Measurements from ENCODE around the gene MACC1. TPM values are rescaled to one million over a fixed set of nuclear protein-coding genes. Genes with fewer than 3 reads are reported as not detected.

MACC1 gene
- total RNA-seq, 2 experiments from 2014 or later = 0.18 to 0.20 TPM

DNA sequence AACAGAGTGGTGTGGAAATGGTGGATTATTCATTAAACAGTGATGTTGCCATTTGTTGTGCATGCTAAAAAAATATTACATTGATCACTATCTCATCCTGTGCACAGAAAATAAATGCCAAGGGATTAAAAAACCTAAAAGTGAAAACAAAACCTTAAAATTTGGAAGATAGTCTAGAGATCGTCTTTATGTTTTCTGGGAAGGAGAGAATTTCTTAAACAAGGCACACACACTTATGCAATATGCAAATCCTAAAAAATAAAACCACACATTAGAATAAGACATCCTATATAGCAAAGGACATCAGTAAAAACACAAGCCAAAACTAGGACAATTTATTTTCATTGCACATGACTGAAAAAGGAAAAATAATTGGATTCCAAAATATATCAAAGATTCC is 54.5 kb downstream of the MACC1 start:
- no peaks in the 10 kb centered on the region for H3K27me3 Mint-ChIP-seq
- H3K27ac Mint-ChIP-seq = no peak overlapping the region
- no peak for DNase-seq
- H3K4me1 Mint-ChIP-seq = no peaks in the 10 kb centered on the region
- no peaks in the 10 kb centered on the region for H3K9me3 Mint-ChIP-seq
- ChIA-PET POLR2A (no interaction called here), CTCF (no interaction called here)
- no peak overlapping the region for H3K4me3 Mint-ChIP-seq
- H3K36me3 Mint-ChIP-seq (ENCODE audit: low read depth) = no peaks in the 10 kb centered on the region

GRCh38 chr7:20159226-20159747 is 57.9 kb downstream of the MACC1 start:
- H3K27me3 Mint-ChIP-seq = no peaks in the 10 kb centered on the region
- H3K4me3 Mint-ChIP-seq = no peak overlapping the region
- H3K27ac Mint-ChIP-seq = no peak overlapping the region
- no peaks in the 10 kb centered on the region for H3K9me3 Mint-ChIP-seq
- CTCF ChIA-PET = no interaction called here
- POLR2A ChIA-PET = no interaction called here
- H3K36me3 Mint-ChIP-seq (ENCODE audit: low read depth) = no peaks in the 10 kb centered on the region
- H3K4me1 Mint-ChIP-seq = no peaks in the 10 kb centered on the region
- DNase-seq = no peak

DNA sequence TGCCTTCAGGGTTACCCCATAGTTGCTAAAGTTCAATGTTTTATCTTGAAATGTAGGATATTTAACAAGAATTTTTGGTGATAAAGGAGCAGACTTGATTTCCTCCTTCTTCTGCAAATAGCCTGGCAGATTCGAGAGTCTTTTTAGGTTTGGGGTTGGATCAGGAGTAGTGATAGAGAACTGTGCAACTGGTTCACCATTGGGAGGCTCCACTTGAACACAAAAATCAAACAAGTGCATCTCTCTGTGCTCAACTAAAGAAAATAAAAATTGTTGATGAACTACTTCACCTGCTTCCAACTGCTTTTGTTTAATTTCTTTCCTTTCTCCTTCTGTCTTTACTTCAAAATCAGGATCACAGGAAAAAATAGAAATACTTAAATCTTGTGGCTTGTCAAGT is 58.5 kb downstream of the MACC1 start:
- no peak overlapping the region for H3K4me3 Mint-ChIP-seq
- no peaks in the 10 kb centered on the region for H3K9me3 Mint-ChIP-seq
- H3K36me3 Mint-ChIP-seq (ENCODE audit: low read depth) = no peaks in the 10 kb centered on the region
- no peak overlapping the region for H3K27ac Mint-ChIP-seq
- ChIA-PET CTCF (no interaction called here), POLR2A (no interaction called here)
- no peaks in the 10 kb centered on the region for H3K4me1 Mint-ChIP-seq
- DNase-seq = no peak
- H3K27me3 Mint-ChIP-seq = no peaks in the 10 kb centered on the region

DNA sequence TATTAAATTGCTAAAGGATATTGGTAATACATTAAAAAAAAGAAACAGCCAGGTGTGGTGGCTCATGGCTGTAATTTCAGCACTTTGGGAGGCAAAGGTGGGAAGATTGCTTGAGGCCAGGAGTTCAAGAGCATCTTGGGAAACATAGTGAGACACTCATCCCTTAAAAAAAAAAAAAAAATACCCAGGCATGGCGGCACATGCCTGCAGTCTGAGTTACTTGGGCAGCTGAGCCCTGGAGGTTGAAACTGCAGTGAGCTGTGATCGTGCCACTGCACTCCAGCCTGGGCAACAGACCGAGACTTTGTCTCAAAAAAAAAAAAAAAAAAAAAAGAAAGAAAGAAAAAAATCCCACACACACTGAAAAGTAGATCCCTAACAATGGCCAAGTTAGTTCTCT is 59.7 kb downstream of the MACC1 start:
- ChIA-PET CTCF (no interaction called here), POLR2A (no interaction called here)
- no peak for DNase-seq
- Mint-ChIP-seq H3K36me3 (ENCODE audit: low read depth) (no peaks in the 10 kb centered on the region), H3K4me1 (no peaks in the 10 kb centered on the region), H3K4me3 (no peak overlapping the region), H3K27me3 (no peaks in the 10 kb centered on the region), H3K9me3 (no peaks in the 10 kb centered on the region), H3K27ac (no peak overlapping the region)

DNA sequence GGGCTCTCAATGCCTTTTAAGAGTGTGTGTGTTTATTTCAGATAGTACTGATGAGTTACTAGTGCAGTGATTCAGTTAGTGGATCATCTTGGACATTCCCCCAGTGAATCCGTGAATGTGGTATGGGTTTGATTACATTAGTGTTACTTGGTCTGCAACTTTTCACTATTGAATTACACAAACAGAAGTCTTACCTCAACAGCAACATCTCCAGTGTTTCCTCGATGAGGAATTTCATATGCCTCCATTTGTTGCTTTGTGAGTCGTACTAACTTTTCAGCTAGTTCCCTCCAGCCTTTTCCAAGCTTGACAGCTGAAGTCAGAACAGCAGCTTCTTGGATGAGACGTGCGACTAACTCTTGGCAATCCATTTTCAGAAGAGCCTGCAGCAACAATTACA is 63.2 kb downstream of the MACC1 start:
- Mint-ChIP-seq H3K27me3 (no peaks in the 10 kb centered on the region), H3K4me1 (no peaks in the 10 kb centered on the region), H3K9me3 (no peaks in the 10 kb centered on the region), H3K36me3 (ENCODE audit: low read depth) (no peaks in the 10 kb centered on the region), H3K27ac (no peak overlapping the region), H3K4me3 (no peak overlapping the region)
- ChIA-PET POLR2A (no interaction called here), CTCF (no interaction called here)
- no peak for DNase-seq

GRCh38 chr7:20153567-20153966 is 63.6 kb downstream of the MACC1 start:
- Mint-ChIP-seq H3K4me1 (no peaks in the 10 kb centered on the region), H3K4me3 (no peak overlapping the region), H3K27me3 (no peaks in the 10 kb centered on the region)

DNA sequence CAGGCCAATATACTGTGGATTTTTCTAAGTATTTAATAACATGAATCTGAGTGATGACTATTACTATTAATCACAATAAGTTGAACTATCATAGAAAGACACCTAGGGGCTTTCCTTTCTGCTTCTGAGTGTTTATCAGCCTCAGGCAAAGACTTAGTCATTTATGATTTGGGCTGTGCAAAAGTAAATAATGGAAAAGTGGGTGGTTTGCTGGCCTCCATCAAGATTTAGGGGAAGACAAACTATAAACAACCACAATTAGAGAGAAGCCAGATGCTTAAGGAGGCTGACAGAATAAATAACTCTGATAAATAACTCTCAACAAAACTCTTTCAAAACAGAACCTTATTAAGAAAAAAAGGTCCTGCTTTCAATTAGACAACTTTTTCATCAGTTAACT is 64.7 kb downstream of the MACC1 start:
- DNase-seq = no peak
- ChIA-PET CTCF (no interaction called here), POLR2A (no interaction called here)
- H3K27me3 Mint-ChIP-seq = no peaks in the 10 kb centered on the region
- H3K36me3 Mint-ChIP-seq (ENCODE audit: low read depth) = no peaks in the 10 kb centered on the region
- H3K4me3 Mint-ChIP-seq = no peak overlapping the region
- H3K9me3 Mint-ChIP-seq = no peaks in the 10 kb centered on the region
- H3K4me1 Mint-ChIP-seq = no peaks in the 10 kb centered on the region
- H3K27ac Mint-ChIP-seq = no peak overlapping the region

More at GRCh38 chr7:20153567-20153966, 63.6 kb downstream of the MACC1 start:
- Mint-ChIP-seq H3K9me3 (no peaks in the 10 kb centered on the region), H3K27ac (no peak overlapping the region), H3K36me3 (ENCODE audit: low read depth) (no peaks in the 10 kb centered on the region)
- POLR2A ChIA-PET = no interaction called here
- CTCF ChIA-PET = no interaction called here
- no peak for DNase-seq

DNA sequence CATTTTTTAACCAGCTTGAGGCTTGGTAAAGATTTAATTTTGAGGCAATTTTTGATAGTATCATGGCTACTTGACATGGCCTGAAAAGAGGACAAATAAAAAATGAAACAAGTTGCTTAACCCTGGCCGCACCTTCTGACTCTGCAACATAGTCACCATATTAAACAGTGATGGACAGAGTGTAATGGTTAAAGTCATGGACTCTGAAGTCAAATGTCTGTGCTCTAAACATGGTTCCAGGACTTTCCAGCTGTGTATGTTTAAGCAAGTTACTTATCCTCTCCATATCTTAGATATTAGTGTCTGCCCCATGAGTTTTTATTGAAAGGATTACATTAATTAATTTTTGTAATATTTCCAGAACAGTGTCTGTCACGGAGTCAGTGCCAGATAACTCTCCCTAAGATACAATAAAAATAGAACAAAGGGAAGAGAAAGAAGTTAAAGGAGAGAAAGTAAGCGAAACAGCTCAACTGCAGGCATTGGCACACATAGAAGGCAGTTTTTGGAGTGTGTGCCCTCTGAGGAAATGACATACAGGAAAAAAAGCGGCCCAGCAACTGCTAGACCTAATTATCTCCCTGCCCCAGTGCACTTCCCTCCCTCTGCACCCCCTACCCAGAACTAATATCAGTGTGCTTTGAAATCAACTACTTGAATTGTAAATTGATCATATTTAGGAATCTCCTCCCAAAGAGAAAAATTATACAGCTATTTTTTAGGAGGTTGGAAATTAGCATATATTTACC is 65.3 kb downstream of the MACC1 start:
- Mint-ChIP-seq H3K27ac (no peak overlapping the region), H3K36me3 (ENCODE audit: low read depth) (no peaks in the 10 kb centered on the region), H3K4me1 (no peaks in the 10 kb centered on the region), H3K4me3 (no peak overlapping the region), H3K9me3 (no peaks in the 10 kb centered on the region), H3K27me3 (no peaks in the 10 kb centered on the region)
- ChIA-PET POLR2A (no interaction called here), CTCF (interaction anchor here (1.2 kb wide), 1 partner anchor 9 kb away, joined by 4 read pairs; no protein-coding TSS in a partner anchor)
- no peak for DNase-seq

DNA sequence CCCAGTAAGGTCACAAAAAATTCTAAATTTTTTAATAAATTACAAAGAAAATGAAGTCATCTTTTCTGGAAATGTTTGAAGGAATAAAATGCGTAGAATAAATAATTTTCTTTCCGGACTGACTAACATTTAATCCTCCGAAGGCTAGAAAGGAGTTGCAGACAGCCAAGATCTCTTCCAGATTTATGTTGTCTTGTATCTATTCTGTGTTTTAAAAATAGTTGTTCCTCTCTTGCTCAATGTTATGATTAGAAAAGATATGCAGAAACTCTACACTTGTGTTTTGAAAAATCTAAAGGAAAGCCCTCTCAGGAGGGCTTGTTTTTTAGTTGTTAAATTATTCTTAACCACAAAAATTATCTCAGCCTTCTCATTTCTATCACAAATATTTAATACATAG is 70.7 kb downstream of the MACC1 start:
- ChIA-PET CTCF (no interaction called here), POLR2A (no interaction called here)
- Mint-ChIP-seq H3K4me1 (no peaks in the 10 kb centered on the region), H3K36me3 (ENCODE audit: low read depth) (no peaks in the 10 kb centered on the region), H3K27me3 (no peaks in the 10 kb centered on the region), H3K9me3 (no peaks in the 10 kb centered on the region), H3K27ac (no peak overlapping the region), H3K4me3 (no peak overlapping the region)
- DNase-seq = no peak

- POLR2A ChIA-PET = no interaction called here
- Mint-ChIP-seq H3K4me3 (no peak overlapping the region), H3K27me3 (no peaks in the 10 kb centered on the region), H3K9me3 (no peaks in the 10 kb centered on the region), H3K27ac (no peak overlapping the region), H3K4me1 (no peaks in the 10 kb centered on the region), H3K36me3 (ENCODE audit: low read depth) (no peaks in the 10 kb centered on the region)
- CTCF ChIA-PET = no interaction called here
- no peak for DNase-seq
These were observed 72.4 kb downstream of the MACC1 start for GRCh38 chr7:20144801-20145200.

DNA sequence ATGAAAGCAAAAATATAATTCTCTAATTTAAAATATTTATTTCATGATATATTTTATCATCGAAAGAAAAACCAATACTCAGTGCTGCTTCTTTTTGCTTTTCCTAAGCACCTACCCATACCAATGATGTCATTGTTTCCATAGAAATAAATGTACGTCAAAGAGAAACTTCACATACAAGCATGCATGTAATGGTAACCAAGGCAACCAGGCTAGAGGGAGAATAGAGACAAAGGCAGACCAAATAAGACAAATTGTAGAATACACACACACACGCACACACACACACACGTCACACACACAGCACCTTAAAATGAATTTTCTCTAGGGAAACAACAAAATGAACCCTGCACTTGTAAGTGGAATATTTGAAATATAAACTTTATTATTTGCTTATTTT is 75.5 kb downstream of the MACC1 start:
- ChIA-PET POLR2A (no interaction called here), CTCF (no interaction called here)
- Mint-ChIP-seq H3K9me3 (no peaks in the 10 kb centered on the region), H3K27ac (no peak overlapping the region), H3K27me3 (no peaks in the 10 kb centered on the region), H3K4me1 (no peaks in the 10 kb centered on the region), H3K36me3 (ENCODE audit: low read depth) (no peaks in the 10 kb centered on the region), H3K4me3 (no peak overlapping the region)
- no peak for DNase-seq

DNA sequence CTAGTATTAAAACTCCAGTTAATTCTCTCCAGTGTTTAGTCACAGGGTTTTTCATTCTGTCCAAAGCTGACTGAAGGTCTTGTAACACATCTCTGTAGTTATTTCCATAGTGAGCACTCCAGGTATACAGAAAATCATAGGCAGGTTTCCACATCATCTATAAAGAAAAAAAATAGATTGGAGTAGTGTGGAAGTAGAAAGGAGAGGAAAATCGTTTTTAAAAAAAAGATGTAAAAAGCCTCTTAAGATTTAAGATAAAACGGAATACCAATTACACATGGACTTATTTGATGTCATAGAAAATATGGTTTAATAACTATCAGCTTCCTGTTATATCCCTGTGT is 76.2 kb downstream of the MACC1 start:
- ChIA-PET POLR2A (no interaction called here), CTCF (no interaction called here)
- no peaks in the 10 kb centered on the region for H3K9me3 Mint-ChIP-seq
- no peaks in the 10 kb centered on the region for H3K27me3 Mint-ChIP-seq
- no peak overlapping the region for H3K4me3 Mint-ChIP-seq
- H3K4me1 Mint-ChIP-seq = no peaks in the 10 kb centered on the region
- DNase-seq = no peak
- no peaks in the 10 kb centered on the region for H3K36me3 Mint-ChIP-seq (ENCODE audit: low read depth)
- H3K27ac Mint-ChIP-seq = no peak overlapping the region

GRCh38 chr7:20140291-20141001 is 76.7 kb downstream of the MACC1 start:
- no peak for DNase-seq
- Mint-ChIP-seq H3K36me3 (ENCODE audit: low read depth) (no peaks in the 10 kb centered on the region), H3K27me3 (no peaks in the 10 kb centered on the region), H3K4me3 (no peak overlapping the region), H3K27ac (no peak overlapping the region), H3K4me1 (no peaks in the 10 kb centered on the region), H3K9me3 (no peaks in the 10 kb centered on the region)
- CTCF ChIA-PET = no interaction called here
- POLR2A ChIA-PET = no interaction called here

DNA sequence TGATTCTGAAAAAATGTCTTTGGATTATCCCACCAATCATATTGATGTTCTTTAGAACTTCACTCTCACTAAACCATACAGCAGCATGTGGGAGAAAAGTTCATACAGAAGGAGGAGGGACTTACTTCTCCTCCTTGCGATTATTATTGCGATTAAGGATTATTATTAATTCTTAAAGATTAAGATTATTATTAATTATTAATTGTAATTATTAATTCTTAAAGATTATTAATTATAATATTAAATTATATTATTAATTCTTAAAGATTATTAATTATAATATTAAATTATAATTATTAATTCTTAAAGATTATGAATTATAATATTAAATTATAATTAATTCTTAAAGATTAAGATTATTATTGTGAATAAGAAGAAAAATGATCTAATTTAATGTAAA is 80.5 kb downstream of the MACC1 start:
- Mint-ChIP-seq H3K36me3 (ENCODE audit: low read depth) (no peaks in the 10 kb centered on the region), H3K9me3 (peaks cover 2% of the 10 kb centered on the region), H3K4me3 (no peak overlapping the region), H3K27ac (no peak overlapping the region), H3K27me3 (no peaks in the 10 kb centered on the region), H3K4me1 (no peaks in the 10 kb centered on the region)
- ChIA-PET CTCF (no interaction called here), POLR2A (no interaction called here)
- DNase-seq = no peak
